Mesodermal cell (in vitro differentiated cells): Measurements from ENCODE around the gene ARHGAP26.

Experiments
- H3K27ac ChIP-seq: 2 replicates; pipeline ENCODE4 v1.7.0; 2013; ENCODE audit warnings: mild to moderate bottlenecking, low read depth, low read length, moderate library complexity; ENCODE audit not compliant: severe bottlenecking
- H3K36me3 ChIP-seq: 2 replicates; pipeline ENCODE4 v1.7.1; 2013; ENCODE audit warnings: mild to moderate bottlenecking, low read length, moderate library complexity; ENCODE audit not compliant: control insufficient read depth, insufficient read depth
- H3K4me1 ChIP-seq: one replicate; pipeline ENCODE4 v1.7.1; 2013; ENCODE audit warnings: mild to moderate bottlenecking, low read length; ENCODE audit not compliant: insufficient read depth, control insufficient read depth, poor library complexity, severe bottlenecking
- H3K4me3 ChIP-seq: 2 replicates; pipeline ENCODE4 v1.7.0; 2013; ENCODE audit warnings: low read length, control low read depth, mild to moderate bottlenecking; ENCODE audit not compliant: insufficient read depth, poor library complexity, severe bottlenecking; ENCODE audit errors: extremely low read depth
- H3K9me3 ChIP-seq: 2 replicates; pipeline ENCODE4 v1.7.1; 2013; ENCODE audit warnings: mild to moderate bottlenecking, low read length, moderate library complexity; ENCODE audit not compliant: control insufficient read depth
- WGBS, 2 experiments: methylation state at CpG; one replicate each; pipeline ENCODE4 v1.1.5; 2013; ENCODE audit warnings: missing lambda C conversion rate in 2 of 2; ENCODE audit not compliant: insufficient coverage in 2 of 2; 5-methylcytosine and 5-hydroxymethylcytosine counted together

ARHGAP26 gene

DNA sequence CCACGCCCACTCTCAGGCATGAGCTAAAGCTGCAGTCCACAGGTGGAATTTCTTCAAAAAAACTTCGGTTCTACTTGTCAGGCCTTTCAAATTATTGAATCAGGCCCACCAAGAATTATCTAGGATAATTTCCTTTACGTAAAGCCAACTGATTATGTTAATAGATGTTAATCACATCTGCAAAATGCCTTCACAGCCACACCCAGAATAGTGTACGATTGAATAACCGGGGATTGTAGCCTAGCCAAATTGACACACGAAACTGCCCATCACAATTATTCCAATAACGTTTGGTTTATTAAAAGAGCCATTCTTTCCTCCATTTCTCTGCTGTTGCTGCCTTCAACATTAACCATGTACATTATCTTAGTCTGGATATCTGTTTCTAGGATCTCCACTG is 484.6 kb downstream of the ARHGAP26 start:
- H3K4me1 ChIP-seq: peaks cover 2% of the 10 kb centered on the region

DNA sequence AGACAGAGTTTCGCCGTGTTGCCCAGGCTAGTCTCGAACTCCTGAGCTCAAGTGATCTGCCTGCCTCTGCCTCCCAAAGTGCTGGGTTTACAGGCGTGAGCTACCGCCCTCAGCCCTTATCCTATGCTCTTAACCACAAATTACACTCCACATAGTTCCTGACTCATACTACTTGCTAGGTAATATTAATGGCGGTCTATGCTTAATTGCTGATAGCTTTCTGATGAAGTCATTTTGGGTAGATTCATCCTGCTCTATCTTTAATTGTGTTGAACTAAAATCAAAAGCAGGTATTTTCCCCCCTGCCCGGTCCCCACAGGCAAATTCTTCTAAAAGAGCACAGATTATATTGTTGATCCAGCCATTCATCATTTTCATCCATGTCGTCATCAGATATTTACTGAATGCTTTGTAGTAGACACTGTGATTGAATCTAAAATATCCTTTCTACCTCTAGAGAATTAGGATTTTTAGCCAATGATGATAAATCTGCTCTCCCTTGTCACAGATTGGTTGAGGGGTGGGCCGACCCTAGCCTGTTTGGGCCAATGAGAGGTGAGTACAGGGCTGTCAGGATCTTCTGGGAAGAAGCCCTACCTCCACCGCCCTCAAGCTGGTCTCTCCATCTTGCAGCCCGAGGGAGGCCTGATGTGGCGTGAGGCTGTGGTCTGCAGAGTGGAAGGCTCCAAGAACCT is 488.5 kb downstream of the ARHGAP26 start:
- Histone ChIP-seq H3K27ac (no peak overlapping the region), H3K4me3 (no peak overlapping the region), H3K9me3 (no peaks in the 10 kb centered on the region), H3K4me1 (no peaks in the 10 kb centered on the region), H3K36me3 (no peaks in the 10 kb centered on the region)
- WGBS, 2 experiments: 96 to 97% methylated on average over 7 to 8 of the region's 12 CpGs

More for the DNA sequence above, 484.6 kb downstream of the ARHGAP26 start:
- WGBS, 2 experiments: 92 to 95% methylated on average over 4 to 5 of the region's 7 CpGs
- Histone ChIP-seq H3K4me3 (no peak overlapping the region), H3K9me3 (no peaks in the 10 kb centered on the region), H3K27ac (no peak overlapping the region), H3K36me3 (no peaks in the 10 kb centered on the region)

DNA sequence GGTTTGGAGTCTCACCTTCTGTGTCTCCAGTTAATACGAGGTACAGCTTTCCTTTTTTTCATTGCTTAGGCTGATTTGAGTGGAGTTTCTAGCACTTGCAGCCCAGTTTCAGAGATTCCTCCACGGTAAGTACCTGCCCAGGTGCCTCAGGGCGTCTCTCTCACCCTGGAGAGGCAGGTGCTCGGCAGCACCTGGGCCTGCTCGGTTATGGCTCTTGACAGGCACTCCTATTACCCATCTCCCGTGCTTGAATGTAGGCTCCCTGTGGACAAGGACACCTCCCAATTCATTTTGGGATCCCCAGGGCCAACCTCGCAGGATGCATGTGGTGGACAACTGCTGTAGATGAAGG is 489.1 kb downstream of the ARHGAP26 start:
- Histone ChIP-seq H3K27ac (no peak overlapping the region), H3K4me3 (no peak overlapping the region), H3K36me3 (no peaks in the 10 kb centered on the region), H3K9me3 (no peaks in the 10 kb centered on the region), H3K4me1 (no peaks in the 10 kb centered on the region)
- WGBS, 2 experiments: 82 to 91% methylated on average over 1 to 6 of the region's 7 CpGs

DNA sequence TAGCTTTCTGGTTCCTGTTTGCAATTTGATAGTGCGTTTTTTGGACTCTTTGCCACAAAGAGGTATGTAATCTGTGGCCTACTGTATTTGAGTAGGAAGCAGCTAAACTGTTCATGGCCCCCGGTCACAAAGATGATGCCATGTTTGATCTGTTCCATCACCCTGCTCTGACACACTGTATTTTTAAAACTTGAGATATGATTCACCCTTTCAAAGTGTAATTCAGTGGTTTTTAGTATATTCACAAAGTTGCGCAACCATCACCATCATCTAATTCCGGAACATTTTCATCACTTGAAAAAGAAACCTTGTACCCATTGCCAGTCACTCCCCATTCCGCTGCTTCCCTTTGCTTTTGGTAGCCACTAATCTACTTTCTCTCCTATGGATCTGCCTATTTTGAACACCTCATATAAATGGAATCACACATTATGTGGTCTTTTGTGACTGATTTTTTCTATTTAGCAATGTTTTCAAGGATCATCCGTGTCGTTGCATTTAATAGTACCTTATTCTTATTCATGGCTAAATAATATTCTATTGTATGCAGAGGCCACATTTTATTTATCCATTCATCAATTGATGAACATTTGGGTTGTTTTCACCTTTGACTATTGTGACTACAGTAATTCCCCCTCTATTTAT is 491.7 kb downstream of the ARHGAP26 start:
- Histone ChIP-seq H3K4me3 (no peak overlapping the region), H3K9me3 (no peaks in the 10 kb centered on the region), H3K4me1 (no peaks in the 10 kb centered on the region), H3K36me3 (no peaks in the 10 kb centered on the region), H3K27ac (no peak overlapping the region)
- WGBS, 2 experiments: 94 to 96% methylated on average over 4 of the region's 7 CpGs

DNA sequence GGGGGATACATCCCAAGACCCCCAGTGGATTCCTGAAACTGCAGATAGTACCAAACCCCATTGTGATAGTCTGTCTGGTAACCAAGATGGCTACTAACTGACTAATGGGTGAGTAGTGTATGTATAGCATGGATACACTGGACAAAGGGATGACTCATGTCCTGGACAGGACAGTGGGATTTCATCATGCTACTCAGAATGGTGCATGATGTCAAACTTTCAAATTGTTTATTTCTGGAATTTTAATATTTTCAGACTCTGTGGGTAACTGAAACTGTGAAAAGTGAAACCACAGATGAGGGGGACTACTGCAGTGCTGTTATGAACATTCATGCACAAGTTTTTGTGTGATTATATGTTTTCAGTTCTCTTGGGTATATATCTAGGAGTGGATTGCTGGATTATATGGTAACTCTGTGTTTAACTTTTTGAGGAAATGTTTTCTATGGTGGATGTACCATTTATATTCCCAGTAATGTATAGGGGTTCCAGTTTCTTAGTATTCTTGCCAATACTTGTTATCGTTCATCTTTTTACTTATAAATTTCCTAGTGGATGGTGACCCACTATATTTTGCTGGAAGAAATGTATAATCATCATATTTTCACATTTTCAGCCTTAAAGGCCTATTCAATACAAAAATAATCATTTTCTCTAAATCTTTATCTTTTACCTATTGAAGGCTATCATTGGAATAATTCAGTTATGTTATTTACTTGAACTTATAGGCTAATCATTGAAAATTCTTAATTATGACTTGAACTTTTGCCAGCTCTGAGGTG is 492.4 kb downstream of the ARHGAP26 start:
- WGBS, 2 experiments: no CpG with 5 or more reads among the region's 1 CpG
- H3K27ac ChIP-seq: no peak overlapping the region
- H3K4me1 ChIP-seq: no peaks in the 10 kb centered on the region
- H3K9me3 ChIP-seq: no peaks in the 10 kb centered on the region
- H3K36me3 ChIP-seq: no peaks in the 10 kb centered on the region
- H3K4me3 ChIP-seq: no peak overlapping the region

DNA sequence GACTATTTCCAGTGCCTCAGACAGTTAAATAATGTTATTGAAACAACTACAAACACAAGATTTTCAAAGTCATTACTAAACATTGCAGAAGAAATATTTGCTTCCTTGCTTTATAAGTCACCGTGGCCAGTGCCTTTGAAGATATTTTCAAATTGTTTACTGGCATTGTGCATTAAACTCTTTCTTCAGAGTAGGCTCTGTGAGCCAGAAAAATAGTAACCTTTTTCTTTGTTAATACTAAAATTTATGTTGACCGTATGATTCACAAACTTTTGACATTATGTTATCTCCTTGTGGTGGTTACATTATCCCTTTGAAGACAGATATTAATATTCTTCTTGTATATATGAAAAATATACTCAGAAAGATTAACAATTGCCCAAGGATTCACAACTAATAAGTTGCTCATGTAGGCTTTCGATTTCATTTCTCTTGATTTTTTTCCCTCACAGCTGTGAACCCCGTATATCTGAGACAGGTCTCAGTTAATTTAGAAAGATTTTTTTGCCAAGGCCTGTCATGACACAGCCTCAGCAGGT is 493.2 kb downstream of the ARHGAP26 start:
- Histone ChIP-seq H3K4me3 (no peak overlapping the region), H3K36me3 (no peaks in the 10 kb centered on the region), H3K27ac (no peak overlapping the region), H3K9me3 (no peaks in the 10 kb centered on the region), H3K4me1 (no peaks in the 10 kb centered on the region)
- 80 to 100% methylated on average over 1 of the region's 4 CpGs for WGBS, 2 experiments

DNA sequence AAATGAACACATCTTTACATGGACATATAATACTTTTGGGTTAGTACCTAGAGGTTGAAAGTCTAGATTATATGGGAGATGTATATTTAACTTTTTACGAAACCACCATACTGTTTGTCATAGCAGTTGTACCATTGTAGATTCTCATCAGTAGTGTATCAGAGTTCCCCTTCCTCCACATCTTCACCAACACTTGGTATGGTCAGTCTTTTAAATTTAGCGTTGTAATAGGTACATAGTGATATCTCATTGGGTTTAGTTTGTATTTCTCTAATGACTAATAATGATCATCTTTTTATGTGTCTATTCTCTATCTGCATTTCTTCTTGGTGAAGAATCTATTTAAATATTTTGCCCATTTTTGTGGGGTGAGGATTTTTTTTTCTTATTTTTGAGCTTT is 495.8 kb downstream of the ARHGAP26 start:
- H3K4me1 ChIP-seq: no peaks in the 10 kb centered on the region
- no peaks in the 10 kb centered on the region for H3K9me3 ChIP-seq
- no peak overlapping the region for H3K27ac ChIP-seq
- WGBS, 2 experiments: no CpG with 5 or more reads among the region's 2 CpGs
- H3K4me3 ChIP-seq: no peak overlapping the region
- H3K36me3 ChIP-seq: no peaks in the 10 kb centered on the region

DNA sequence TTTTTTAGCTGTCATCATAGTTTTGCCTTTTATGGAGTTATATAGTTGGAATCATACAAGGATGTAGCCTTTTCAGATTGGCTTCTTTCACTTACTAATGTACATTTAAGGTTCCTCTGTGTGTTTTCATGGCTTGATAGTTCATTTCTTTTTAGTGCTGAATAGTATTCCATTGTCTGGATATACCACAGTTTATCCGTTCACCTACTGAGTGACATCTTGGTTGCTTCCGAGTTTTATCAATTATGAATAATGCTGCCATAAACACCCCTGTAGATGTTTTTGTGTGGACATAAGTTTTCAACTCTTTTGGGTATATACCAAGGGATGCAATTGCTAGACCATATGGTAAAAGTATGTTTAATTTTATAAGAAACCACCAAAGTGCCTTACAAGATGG is 497.0 kb downstream of the ARHGAP26 start:
- Histone ChIP-seq H3K36me3 (no peaks in the 10 kb centered on the region), H3K27ac (no peak overlapping the region), H3K9me3 (no peaks in the 10 kb centered on the region), H3K4me1 (no peaks in the 10 kb centered on the region), H3K4me3 (no peak overlapping the region)
- WGBS, 2 experiments: 94% methylated on average over 2 of the region's 2 CpGs; no CpG with 5 or more reads in 1 of the 2 experiments

DNA sequence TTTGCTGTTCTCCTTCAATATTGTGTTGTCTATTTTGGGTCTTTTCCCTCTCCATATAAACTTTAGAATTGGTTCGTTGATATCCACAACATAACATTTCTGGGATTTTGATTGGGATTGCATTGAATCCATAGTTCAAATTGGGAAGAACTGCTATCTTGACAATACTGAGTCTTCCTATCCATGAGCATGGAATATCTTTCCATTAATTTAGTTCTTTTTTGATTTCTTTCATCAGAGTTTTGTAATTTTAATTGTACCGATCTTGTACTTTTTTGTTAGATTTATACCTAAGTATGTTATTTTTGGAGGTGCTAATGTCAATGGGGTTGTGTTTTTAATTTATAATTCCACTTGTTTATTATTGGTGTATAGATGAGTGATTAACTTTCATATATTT is 498.2 kb downstream of the ARHGAP26 start:
- WGBS, 2 experiments: no CpG with 5 or more reads among the region's 2 CpGs
- Histone ChIP-seq H3K4me1 (no peaks in the 10 kb centered on the region), H3K27ac (no peak overlapping the region), H3K36me3 (no peaks in the 10 kb centered on the region), H3K9me3 (no peaks in the 10 kb centered on the region), H3K4me3 (no peak overlapping the region)

DNA sequence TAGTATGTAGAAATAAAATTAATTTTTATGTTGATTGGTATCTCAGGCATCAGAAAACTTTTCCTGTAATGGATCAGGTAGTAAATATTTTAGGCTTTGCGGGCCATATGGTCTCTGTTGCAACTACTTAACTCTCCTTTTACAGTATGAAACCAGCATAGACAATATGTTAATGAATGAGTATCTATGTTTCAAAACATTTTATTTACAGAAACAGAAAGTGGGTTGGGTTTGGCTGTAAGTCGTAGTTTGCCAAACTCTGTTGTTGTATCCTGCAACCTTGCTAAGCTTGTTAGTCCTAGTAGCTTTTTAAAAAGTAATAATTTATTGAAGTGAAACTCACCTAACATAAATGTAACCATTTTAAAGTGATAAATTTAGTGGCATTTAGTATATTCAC is 501.3 kb downstream of the ARHGAP26 start:
- WGBS, 2 experiments: no CpG with 5 or more reads among the region's 2 CpGs
- H3K4me1 ChIP-seq: no peaks in the 10 kb centered on the region
- no peak overlapping the region for H3K27ac ChIP-seq
- no peak overlapping the region for H3K4me3 ChIP-seq
- H3K9me3 ChIP-seq: no peaks in the 10 kb centered on the region
- no peaks in the 10 kb centered on the region for H3K36me3 ChIP-seq
